ENCODE data around the gene CDH4.

- TF ChIP-seq CTCF (conservative IDR thresholded peaks at IDR 0.05) (no peak), EZH2 (IDR thresholded peaks at IDR 0.05; ENCODE audit: low read depth) (no peak)
These were observed 329.1 kb downstream of the CDH4 start for GRCh38 chr20:61580958-61581824.
